22Rv1 (cell line): ENCODE results near the gene TNFAIP3.

Source experiments
- ZFX ChIP-seq: fragments of 450-650 bp; IDR thresholded peaks from 2 replicates; pipeline ENCODE4 v1.6.1; 2017; ENCODE audit warnings: antibody characterized with exemption, borderline replicate concordance
- TF ChIP-seq, protein P1 (sequence below): fragments of 450-650 bp; IDR thresholded peaks from 2 replicates; pipeline ENCODE4 v1.5.1; 2017; ENCODE audit warnings: mild to moderate bottlenecking

GRCh38 chr6:137827411-137827940 is 39.6 kb upstream of the TNFAIP3 start:
- TF ChIP-seq, protein P1, sequence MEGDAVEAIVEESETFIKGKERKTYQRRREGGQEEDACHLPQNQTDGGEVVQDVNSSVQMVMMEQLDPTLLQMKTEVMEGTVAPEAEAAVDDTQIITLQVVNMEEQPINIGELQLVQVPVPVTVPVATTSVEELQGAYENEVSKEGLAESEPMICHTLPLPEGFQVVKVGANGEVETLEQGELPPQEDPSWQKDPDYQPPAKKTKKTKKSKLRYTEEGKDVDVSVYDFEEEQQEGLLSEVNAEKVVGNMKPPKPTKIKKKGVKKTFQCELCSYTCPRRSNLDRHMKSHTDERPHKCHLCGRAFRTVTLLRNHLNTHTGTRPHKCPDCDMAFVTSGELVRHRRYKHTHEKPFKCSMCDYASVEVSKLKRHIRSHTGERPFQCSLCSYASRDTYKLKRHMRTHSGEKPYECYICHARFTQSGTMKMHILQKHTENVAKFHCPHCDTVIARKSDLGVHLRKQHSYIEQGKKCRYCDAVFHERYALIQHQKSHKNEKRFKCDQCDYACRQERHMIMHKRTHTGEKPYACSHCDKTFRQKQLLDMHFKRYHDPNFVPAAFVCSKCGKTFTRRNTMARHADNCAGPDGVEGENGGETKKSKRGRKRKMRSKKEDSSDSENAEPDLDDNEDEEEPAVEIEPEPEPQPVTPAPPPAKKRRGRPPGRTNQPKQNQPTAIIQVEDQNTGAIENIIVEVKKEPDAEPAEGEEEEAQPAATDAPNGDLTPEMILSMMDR = no peak
- no peak for TF ChIP-seq ZFX
